Measurements from ENCODE around the gene HERC6. TPM values are rescaled to one million over a fixed set of nuclear protein-coding genes. Genes with fewer than 3 reads are reported as not detected.

The HERC6 gene
- total and polyA plus RNA-seq, 9 of the 15 experiments (the other 6 are each of a cell fraction or from before 2014, with no cell fraction given): 0.01 to 0.68 (median 0.15) TPM

- intact Hi-C loops (cut with micrococcal nuclease): no loop called here
- H3K79me2 ChIP-seq (ENCODE audit: control insufficient read depth, insufficient read depth, low read length): no peaks in the 10 kb centered on the region
- no peak overlapping the region for H3K4me3 ChIP-seq
- no peaks in the 10 kb centered on the region for H3K4me1 ChIP-seq (replicated peaks in 1 of 2; ENCODE audit: control insufficient read depth in 2 of 2, insufficient read depth in 2 of 2, low read length in 2 of 2)
- no peak for ATAC-seq
- H3K36me3 ChIP-seq (ENCODE audit: control insufficient read depth, insufficient read depth, low read length): no peaks in the 10 kb centered on the region
- FAIRE-seq: no peak
- no TSS peak for BruUV-seq (replicated peaks)
- in situ Hi-C loops (cut with MboI): no loop called here
- H4K20me1 ChIP-seq (replicated peaks; ENCODE audit: control insufficient read depth, insufficient read depth, low read length): no peaks in the 10 kb centered on the region
- H3K4me2 ChIP-seq (ENCODE audit: insufficient read depth, low read length): no peak overlapping the region
- H3K9ac ChIP-seq (ENCODE audit: insufficient read depth in 1 of 2, low read depth in 2 of 2, low read length in 2 of 2): no peak overlapping the region
- no peaks in the 10 kb centered on the region for H3K9me3 ChIP-seq (replicated peaks; ENCODE audit: control insufficient read depth, insufficient read depth, low read depth, low read length)
- H2AFZ ChIP-seq (ENCODE audit: low read depth, low read length): no peak overlapping the region
- H3K27me3 ChIP-seq (ENCODE audit: control insufficient read depth in 2 of 2, insufficient read depth in 2 of 2, low read length in 2 of 2): no peaks in the 10 kb centered on the region
- POLR2A ChIA-PET: no interaction called here
- 7% methylated on average over 1 of the region's 1 CpG for WGBS (ENCODE audit: insufficient coverage, low coverage, missing lambda C conversion rate)
- H3K27ac ChIP-seq (ENCODE audit: extremely low read depth, low read depth, low read length): no peak overlapping the region
- DNase-seq (ENCODE audit: extremely low read depth in 1 of 4, low spot score in 3 of 4): no peak
- no peaks in the 10 kb centered on the region for H3K9me1 ChIP-seq (ENCODE audit: control insufficient read depth, insufficient read depth, low read length)
- CTCF ChIA-PET (ENCODE audit: low intra/inter-chr PET ratio): no interaction called here
- no peak for TF ChIP-seq TSHZ1 (CRISPR knock-in tag; IDR thresholded peaks at IDR 0.05)
- no peak for TF ChIP-seq REST (IDR thresholded peaks at IDR 0.05; ENCODE audit: borderline replicate concordance)
- no peak for TF ChIP-seq REST (CRISPR knock-in tag; IDR thresholded peaks at IDR 0.05; ENCODE audit: low read depth)
- TF ChIP-seq ZNF384 (IDR thresholded peaks at IDR 0.05; ENCODE audit: low read depth, low read length): no peak
- no peak for TF ChIP-seq ZNF197 (CRISPR knock-in tag; IDR thresholded peaks at IDR 0.05; ENCODE audit: low read depth)
- TF ChIP-seq MBD1 (CRISPR knock-in tag; IDR thresholded peaks at IDR 0.05): no peak
- TF ChIP-seq EZH2 (IDR thresholded peaks at IDR 0.05; ENCODE audit: borderline replicate concordance, low read depth, low read length): no peak
- no peak for TF ChIP-seq PTTG1 (tag; IDR thresholded peaks at IDR 0.05; ENCODE audit: low read depth)
- no peak for TF ChIP-seq CC2D1A (IDR thresholded peaks at IDR 0.05)
- TF ChIP-seq SIN3A (IDR thresholded peaks at IDR 0.05; ENCODE audit: borderline replicate concordance in 2 of 2, control insufficient read depth in 1 of 2, low read depth in 2 of 2, low read length in 2 of 2): no peak
Measured at GRCh38 chr4:88429401-88429800, 50.7 kb downstream of the HERC6 start.
